Measurements from ENCODE around the gene ANKMY1. TPM values are rescaled to one million over a fixed set of nuclear protein-coding genes. Genes with fewer than 3 reads are reported as not detected.

The ANKMY1 gene
- total RNA-seq, 1 experiment from 2014 or later: 19.5 TPM

GRCh38 chr2:240579771-240580614, 22.2 kb upstream of the ANKMY1 start:
- DNase-seq: peak; percentile 93
- H3K4me2 ChIP-seq (ENCODE audit: low read length): peak overlapping the region; percentile 79
- H3K4me3 ChIP-seq (ENCODE audit: low read length): peak overlapping the region; percentile 48; the same call in 1 of the 2 replicates
- H3K9me2 ChIP-seq (replicated peaks; ENCODE audit: low read length): no peaks in the 10 kb centered on the region
- no peaks in the 10 kb centered on the region for H3K27me3 ChIP-seq (ENCODE audit: low read length)
- POLR2A ChIA-PET (ENCODE audit: unreplicated experiment): interaction anchor here (0.6 to 1.4 kb wide), 3 partner anchors 12 to 19 kb away, joined by 3 to 10 read pairs (median 8); partner anchors contain the start of gene RNPEPL1
- peak overlapping the region; percentile 91 for H3K27ac ChIP-seq (ENCODE audit: low read length)
- H3K36me3 ChIP-seq (ENCODE audit: low read depth, low read length): peaks cover 4% of the 10 kb centered on the region; the same call in 1 of the 2 replicates
- CTCF ChIA-PET: interaction anchor here (0.5 to 2.7 kb wide), 3 partner anchors 11 to 66 kb away, joined by 8 to 31 read pairs (median 10); no protein-coding TSS in a partner anchor
- peak overlapping the region; percentile 55 for H3K9ac ChIP-seq (ENCODE audit: low read length)
- peak overlapping the region; percentile 25; the same call in 1 of the 2 replicates for H2AFZ ChIP-seq (ENCODE audit: low read length)
- H3K9me3 ChIP-seq (ENCODE audit: low read length): no peaks in the 10 kb centered on the region
- intact Hi-C loops (cut with micrococcal nuclease): loop anchor here (1.0 kb wide), 1 partner anchor 19 kb away; no protein-coding TSS in a partner anchor
- H3F3A ChIP-seq (ENCODE audit: low read length, unreplicated experiment): peaks cover 7% of the 10 kb centered on the region
- peak; percentile 92 for ATAC-seq
- peaks cover 60% of the 10 kb centered on the region for H3K79me2 ChIP-seq (ENCODE audit: low read length)
- TF ChIP-seq EZH2 (IDR thresholded peaks at IDR 0.05; ENCODE audit: low read length, unreplicated experiment) (no peak), EZH2phosphoT487 (IDR thresholded peaks at IDR 0.05; ENCODE audit: borderline replicate concordance, low read length) (no peak)
- TF ChIP-seq, protein P1, sequence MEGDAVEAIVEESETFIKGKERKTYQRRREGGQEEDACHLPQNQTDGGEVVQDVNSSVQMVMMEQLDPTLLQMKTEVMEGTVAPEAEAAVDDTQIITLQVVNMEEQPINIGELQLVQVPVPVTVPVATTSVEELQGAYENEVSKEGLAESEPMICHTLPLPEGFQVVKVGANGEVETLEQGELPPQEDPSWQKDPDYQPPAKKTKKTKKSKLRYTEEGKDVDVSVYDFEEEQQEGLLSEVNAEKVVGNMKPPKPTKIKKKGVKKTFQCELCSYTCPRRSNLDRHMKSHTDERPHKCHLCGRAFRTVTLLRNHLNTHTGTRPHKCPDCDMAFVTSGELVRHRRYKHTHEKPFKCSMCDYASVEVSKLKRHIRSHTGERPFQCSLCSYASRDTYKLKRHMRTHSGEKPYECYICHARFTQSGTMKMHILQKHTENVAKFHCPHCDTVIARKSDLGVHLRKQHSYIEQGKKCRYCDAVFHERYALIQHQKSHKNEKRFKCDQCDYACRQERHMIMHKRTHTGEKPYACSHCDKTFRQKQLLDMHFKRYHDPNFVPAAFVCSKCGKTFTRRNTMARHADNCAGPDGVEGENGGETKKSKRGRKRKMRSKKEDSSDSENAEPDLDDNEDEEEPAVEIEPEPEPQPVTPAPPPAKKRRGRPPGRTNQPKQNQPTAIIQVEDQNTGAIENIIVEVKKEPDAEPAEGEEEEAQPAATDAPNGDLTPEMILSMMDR (conservative IDR thresholded peaks at IDR 0.05; ENCODE audit: low read depth, low read length): peak; percentile 57
- no peaks in the 10 kb centered on the region; the same call in 1 of the 2 replicates for H4K20me1 ChIP-seq (ENCODE audit: low read length)
- peaks cover 52% of the 10 kb centered on the region for H3K4me1 ChIP-seq (ENCODE audit: insufficient read depth, low read length)
- BruUV-seq (replicated peaks): no TSS peak

GRCh38 chr2:240579071-240579762, 21.4 kb upstream of the ANKMY1 start:
- TF ChIP-seq EZH2 (IDR thresholded peaks at IDR 0.05; ENCODE audit: low read length, unreplicated experiment): no peak
- TF ChIP-seq, protein P1 (conservative IDR thresholded peaks at IDR 0.05; ENCODE audit: low read depth, low read length): no peak
- TF ChIP-seq EZH2phosphoT487 (IDR thresholded peaks at IDR 0.05; ENCODE audit: borderline replicate concordance, low read length): no peak
- intact Hi-C loops (cut with micrococcal nuclease): no loop called here
- peak overlapping the region; percentile 91 for H3K27ac ChIP-seq (ENCODE audit: low read length)
- no peaks in the 10 kb centered on the region for H3K9me2 ChIP-seq (replicated peaks; ENCODE audit: low read length)
- no peaks in the 10 kb centered on the region; the same call in 1 of the 2 replicates for H4K20me1 ChIP-seq (ENCODE audit: low read length)
- peaks cover 53% of the 10 kb centered on the region for H3K79me2 ChIP-seq (ENCODE audit: low read length)
- no TSS peak for BruUV-seq (replicated peaks)
- ChIA-PET POLR2A (ENCODE audit: unreplicated experiment) (interaction anchor here (1.4 kb wide), 1 partner anchor 14 kb away, joined by 8 read pairs; no protein-coding TSS in a partner anchor), CTCF (interaction anchor here (1.6 to 2.7 kb wide), 2 partner anchors 13 to 65 kb away, joined by 10 to 31 read pairs; no protein-coding TSS in a partner anchor)
- 0 out of 2 replicates have a peak overlapping the region, but pooled peaks have one; percentile 55 for H3K9ac ChIP-seq (ENCODE audit: low read length)
- H3K4me2 ChIP-seq (ENCODE audit: low read length): peak overlapping the region; percentile 79
- ATAC-seq: no peak
- H3K4me3 ChIP-seq (ENCODE audit: low read length): peak overlapping the region; percentile 48; the same call in 1 of the 2 replicates
- no peaks in the 10 kb centered on the region for H3K27me3 ChIP-seq (ENCODE audit: low read length)
- H3K36me3 ChIP-seq (ENCODE audit: low read depth, low read length): peaks cover 4% of the 10 kb centered on the region; the same call in 1 of the 2 replicates
- no peak overlapping the region for H2AFZ ChIP-seq (ENCODE audit: low read length)
- peaks cover 7% of the 10 kb centered on the region for H3F3A ChIP-seq (ENCODE audit: low read length, unreplicated experiment)
- peaks cover 47% of the 10 kb centered on the region for H3K4me1 ChIP-seq (ENCODE audit: insufficient read depth, low read length)
- no peak for DNase-seq
- H3K9me3 ChIP-seq (ENCODE audit: low read length): no peaks in the 10 kb centered on the region

All from PC-3 (cell line).